Neuron (in vitro differentiated cells): ENCODE measurements around the gene IL34.
"Not testable (repeated sequence)": the region's sequence is repeated elsewhere in the genome, so short reads cannot be mapped to it uniquely, and the experiment has no call there.

Source experiments
- H2AFZ ChIP-seq: one replicate; pipeline ENCODE4 v1.6.1; 2013; ENCODE audit warnings: low read depth, mild to moderate bottlenecking, inconsistent platforms, low read length, moderate library complexity
- H3K27me3 ChIP-seq: one replicate; pipeline ENCODE4 v1.6.1; 2013; ENCODE audit warnings: low read length; ENCODE audit not compliant: insufficient read depth
- H3K36me3 ChIP-seq: one replicate; pipeline ENCODE4 v1.6.1; 2013; ENCODE audit warnings: low read length; ENCODE audit not compliant: insufficient read depth
- H3K4me1 ChIP-seq: one replicate; pipeline ENCODE4 v1.6.1; 2013; ENCODE audit warnings: low read length; ENCODE audit not compliant: insufficient read depth
- H3K4me3 ChIP-seq: 2 replicates; pipeline ENCODE4 v1.5.1; 2013; ENCODE audit warnings: mild to moderate bottlenecking, low read length, moderate library complexity
- H3K9me3 ChIP-seq: one replicate; pipeline ENCODE4 v1.6.1; 2013; ENCODE audit warnings: low read length

The IL34 gene

GRCh38 chr16:70665113-70665694 lies 18.8 kb downstream of the IL34 start:
- no peak overlapping the region for H2AFZ ChIP-seq
- peaks cover 72% of the 10 kb centered on the region for H3K36me3 ChIP-seq
- H3K4me3 ChIP-seq, result no peak overlapping the region
- H3K27me3 ChIP-seq, result no peaks in the 10 kb centered on the region
- no peaks in the 10 kb centered on the region for H3K4me1 ChIP-seq
- peaks cover 22% of the 10 kb centered on the region for H3K9me3 ChIP-seq

- Histone ChIP-seq H3K9me3 (peaks cover 29% of the 10 kb centered on the region), H3K36me3 (peaks cover 80% of the 10 kb centered on the region), H3K4me1 (no peaks in the 10 kb centered on the region), H3K27me3 (no peaks in the 10 kb centered on the region), H3K4me3 (no peak overlapping the region), H2AFZ (no peak overlapping the region)
Observed at GRCh38 chr16:70665806-70666735, 19.7 kb downstream of the IL34 start.

GRCh38 chr16:70670175-70670574 lies 23.8 kb downstream of the IL34 start:
- Histone ChIP-seq H2AFZ (no peak overlapping the region), H3K36me3 (peaks cover 93% of the 10 kb centered on the region), H3K4me3 (no peak overlapping the region), H3K9me3 (peaks cover 31% of the 10 kb centered on the region), H3K4me1 (no peaks in the 10 kb centered on the region), H3K27me3 (no peaks in the 10 kb centered on the region)

- not testable (repeated sequence) for H3K4me1 ChIP-seq, H2AFZ ChIP-seq, H3K4me3 ChIP-seq, H3K27me3 ChIP-seq
- peaks cover 31% of the 10 kb centered on the region for H3K9me3 ChIP-seq
- peaks cover 91% of the 10 kb centered on the region for H3K36me3 ChIP-seq
Observed at GRCh38 chr16:70670938-70671337, 24.6 kb downstream of the IL34 start.

GRCh38 chr16:70674221-70675014 lies 28.1 kb downstream of the IL34 start:
- no peaks in the 10 kb centered on the region for H3K4me1 ChIP-seq
- H2AFZ ChIP-seq, result no peak overlapping the region
- H3K9me3 ChIP-seq, result peaks cover 15% of the 10 kb centered on the region
- peaks cover 88% of the 10 kb centered on the region for H3K36me3 ChIP-seq
- no peak overlapping the region for H3K4me3 ChIP-seq
- no peaks in the 10 kb centered on the region for H3K27me3 ChIP-seq

- H2AFZ ChIP-seq, result no peak overlapping the region
- no peaks in the 10 kb centered on the region for H3K4me1 ChIP-seq
- peaks cover 83% of the 10 kb centered on the region for H3K36me3 ChIP-seq
- no peak overlapping the region for H3K4me3 ChIP-seq
- no peaks in the 10 kb centered on the region for H3K27me3 ChIP-seq
- H3K9me3 ChIP-seq, result peaks cover 2% of the 10 kb centered on the region
Observed at GRCh38 chr16:70675851-70676513, 29.6 kb downstream of the IL34 start.

GRCh38 chr16:70676675-70677498 lies 30.5 kb downstream of the IL34 start:
- Histone ChIP-seq H3K9me3 (no peaks in the 10 kb centered on the region), H3K4me1 (peaks cover under 1% of the 10 kb centered on the region), H3K36me3 (peaks cover 76% of the 10 kb centered on the region), H3K27me3 (no peaks in the 10 kb centered on the region), H3K4me3 (no peak overlapping the region), H2AFZ (no peak overlapping the region)

GRCh38 chr16:70677499-70678120 lies 31.3 kb downstream of the IL34 start:
- Histone ChIP-seq H3K4me1 (peaks cover 7% of the 10 kb centered on the region), H3K4me3 (no peak overlapping the region), H2AFZ (no peak overlapping the region), H3K27me3 (no peaks in the 10 kb centered on the region), H3K9me3 (no peaks in the 10 kb centered on the region), H3K36me3 (peaks cover 69% of the 10 kb centered on the region)

- no peak overlapping the region for H2AFZ ChIP-seq
- no peak overlapping the region for H3K4me3 ChIP-seq
- no peaks in the 10 kb centered on the region for H3K9me3 ChIP-seq
- H3K4me1 ChIP-seq, result peaks cover 11% of the 10 kb centered on the region
- H3K36me3 ChIP-seq, result peaks cover 62% of the 10 kb centered on the region
- no peaks in the 10 kb centered on the region for H3K27me3 ChIP-seq
Observed at GRCh38 chr16:70678121-70678897, 31.9 kb downstream of the IL34 start.

- H3K36me3 ChIP-seq, result peaks cover 55% of the 10 kb centered on the region
- H2AFZ ChIP-seq, result no peak overlapping the region
- H3K27me3 ChIP-seq, result no peaks in the 10 kb centered on the region
- H3K4me3 ChIP-seq, result no peak overlapping the region
- H3K4me1 ChIP-seq, result peaks cover 11% of the 10 kb centered on the region
- no peaks in the 10 kb centered on the region for H3K9me3 ChIP-seq
Observed at GRCh38 chr16:70678898-70679670, 32.7 kb downstream of the IL34 start.
